ENCODE measurements around the gene HABP2. TPM values are rescaled to one million over a fixed set of nuclear protein-coding genes. Genes with fewer than 3 reads are reported as not detected.

HABP2 gene
- total and polyA plus RNA-seq, 9 of the 15 experiments (the other 6 are each of a cell fraction or from before 2014, with no cell fraction given) = 0.09 TPM; not detected in 8

DNA sequence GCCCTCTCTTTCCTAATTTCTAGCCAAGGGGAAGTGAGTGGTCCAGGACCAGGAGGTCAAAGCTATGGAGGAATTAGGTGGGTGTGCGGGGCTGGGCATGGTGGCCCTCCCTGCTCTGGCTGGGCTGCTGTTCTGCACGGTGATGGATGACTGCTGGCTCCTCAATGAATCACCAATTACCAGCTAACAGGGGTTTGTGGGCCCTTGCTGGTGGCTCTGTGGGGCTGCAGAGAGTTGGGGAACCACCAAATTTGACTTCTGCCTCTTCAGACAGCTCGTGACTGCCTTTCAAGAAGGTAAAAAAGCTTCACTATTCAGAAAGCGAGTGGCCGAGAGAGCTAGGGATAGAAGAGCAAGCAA, 35.0 kb upstream of the HABP2 start:
- POLR2A ChIA-PET = no interaction called here
- no peak for ATAC-seq
- no TSS peak for BruUV-seq (replicated peaks)

More for the DNA sequence above, 35.0 kb upstream of the HABP2 start:
- Histone ChIP-seq H3K9ac (ENCODE audit: insufficient read depth in 1 of 2, low read depth in 2 of 2, low read length in 2 of 2) (no peak overlapping the region), H3K4me1 (replicated peaks in 1 of 2; ENCODE audit: control insufficient read depth in 2 of 2, insufficient read depth in 2 of 2, low read length in 2 of 2) (no peaks in the 10 kb centered on the region), H3K27ac (ENCODE audit: extremely low read depth, low read depth, low read length) (no peak overlapping the region), H3K36me3 (ENCODE audit: control insufficient read depth, insufficient read depth, low read length) (no peaks in the 10 kb centered on the region), H4K20me1 (replicated peaks; ENCODE audit: control insufficient read depth, insufficient read depth, low read length) (0 out of 2 replicates have a peak, but pooled peaks cover 2% of the 10 kb centered on the region), H3K27me3 (ENCODE audit: control insufficient read depth in 2 of 2, insufficient read depth in 2 of 2, low read length in 2 of 2) (peaks cover 0 to 13% of the 10 kb centered on the region in 2 experiments; a peak in 2 of 5 replicates), H3K79me2 (ENCODE audit: control insufficient read depth, insufficient read depth, low read length) (no peaks in the 10 kb centered on the region), H3K4me3 (no peak overlapping the region), H3K9me1 (ENCODE audit: control insufficient read depth, insufficient read depth, low read length) (no peaks in the 10 kb centered on the region), H3K4me2 (ENCODE audit: insufficient read depth, low read length) (no peak overlapping the region), H3K9me3 (replicated peaks; ENCODE audit: control insufficient read depth, insufficient read depth, low read depth, low read length) (no peaks in the 10 kb centered on the region), H2AFZ (ENCODE audit: low read depth, low read length) (no peak overlapping the region)
- intact Hi-C loops (cut with micrococcal nuclease) (no loop called here), in situ Hi-C loops (cut with MboI) (no loop called here)
- FAIRE-seq (no peak), DNase-seq (ENCODE audit: extremely low read depth in 1 of 4, low spot score in 3 of 4) (no peak)
- WGBS (ENCODE audit: insufficient coverage, low coverage, missing lambda C conversion rate) = 2% methylated on average over 5 of the region's 5 CpGs
- TF ChIP-seq HNRNPUL1 (IDR thresholded peaks at IDR 0.05; ENCODE audit: low read length) (no peak), BRD9 (IDR thresholded peaks at IDR 0.05; ENCODE audit: low read depth, partially characterized antibody) (no peak), HMG20A (CRISPR knock-in tag; conservative IDR thresholded peaks at IDR 0.05) (no peak), DNMT1 (IDR thresholded peaks at IDR 0.05) (no peak), NFE2L1 (tag; IDR thresholded peaks at IDR 0.05; ENCODE audit: borderline replicate concordance, low read depth) (no peak), TOE1 (IDR thresholded peaks at IDR 0.05; ENCODE audit: borderline replicate concordance) (no peak), TOE1 (CRISPR knock-in tag; IDR thresholded peaks at IDR 0.05; ENCODE audit: borderline replicate concordance, low read depth) (no peak), RBM25 (IDR thresholded peaks at IDR 0.05; ENCODE audit: low read depth, low read length, severe bottlenecking) (no peak), IFI16 (CRISPR knock-in tag; IDR thresholded peaks at IDR 0.05) (no peak)
- TF ChIP-seq, protein P1, sequence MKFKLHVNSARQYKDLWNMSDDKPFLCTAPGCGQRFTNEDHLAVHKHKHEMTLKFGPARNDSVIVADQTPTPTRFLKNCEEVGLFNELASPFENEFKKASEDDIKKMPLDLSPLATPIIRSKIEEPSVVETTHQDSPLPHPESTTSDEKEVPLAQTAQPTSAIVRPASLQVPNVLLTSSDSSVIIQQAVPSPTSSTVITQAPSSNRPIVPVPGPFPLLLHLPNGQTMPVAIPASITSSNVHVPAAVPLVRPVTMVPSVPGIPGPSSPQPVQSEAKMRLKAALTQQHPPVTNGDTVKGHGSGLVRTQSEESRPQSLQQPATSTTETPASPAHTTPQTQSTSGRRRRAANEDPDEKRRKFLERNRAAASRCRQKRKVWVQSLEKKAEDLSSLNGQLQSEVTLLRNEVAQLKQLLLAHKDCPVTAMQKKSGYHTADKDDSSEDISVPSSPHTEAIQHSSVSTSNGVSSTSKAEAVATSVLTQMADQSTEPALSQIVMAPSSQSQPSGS (CRISPR knock-in tag; IDR thresholded peaks at IDR 0.05) = no peak
- CTCF ChIA-PET (ENCODE audit: low intra/inter-chr PET ratio) = no interaction called here
